Panc1 (cell line): ENCODE measurements around the gene IGF1R. TPM values are rescaled to one million over a fixed set of nuclear protein-coding genes. Genes with fewer than 3 reads are reported as not detected.

Experiments used
- ATAC-seq: fragments of 200-7000 bp; cut with Tn5 transposase; 2 replicates; pipeline ENCODE4 v1.9.1; 2020; ENCODE audit warnings: mild to moderate bottlenecking, moderate library complexity
- BruUV-seq: library from RNA; stranded (reverse); fragments of 400-500 nt; replicated peaks from 2 replicates; lab custom pipeline; 2021; lab: Mats Ljungman, UMichigan
- CTCF ChIA-PET: fragments of 300-600 bp; sonication (Branson Sonifier 250); formaldehyde crosslinking; loops from one replicate; lab custom pipeline; 2022; ENCODE audit warnings: antibody characterized with exemption; lab: Charles Lee
- POLR2A ChIA-PET: fragments of 300-600 bp; sonication (Branson Sonifier 250); formaldehyde crosslinking; loops from one replicate; lab custom pipeline; 2022; ENCODE audit warnings: antibody characterized with exemption; lab: Charles Lee
- DNase-seq: peaks from one replicate; pipeline ENCODE4 v3.0.0-alpha.2; 2010; ENCODE audit warnings: low read depth, low spot score
- H3K27ac ChIP-seq: 2 replicates; pipeline ENCODE4 v1.5.1; 2011; ENCODE audit warnings: mild to moderate bottlenecking, low read length, inconsistent platforms
- H3K27me3 ChIP-seq: fragments of 200-500 bp; sonication (Bioruptor generic); 2 replicates; pipeline ENCODE4 v1.6.0; 2014; ENCODE audit warnings: low read length, inconsistent platforms; ENCODE audit not compliant: control insufficient read depth, insufficient read depth
- H3K36me3 ChIP-seq: fragments of 200-500 bp; sonication (Bioruptor generic); 2 replicates; pipeline ENCODE4 v1.5.1; 2014; ENCODE audit warnings: inconsistent platforms, mild to moderate bottlenecking, low read length, moderate library complexity; ENCODE audit not compliant: control insufficient read depth, insufficient read depth
- H3K4me1 ChIP-seq: 2 replicates; pipeline ENCODE4 v1.5.1; 2011; ENCODE audit warnings: inconsistent platforms, mild to moderate bottlenecking, low read length, moderate library complexity; ENCODE audit not compliant: control insufficient read depth, insufficient read depth
- H3K4me3 ChIP-seq, 2 experiments: 2 replicates each; pipeline ENCODE4 v1.5.1; 2011 to 2012; ENCODE audit warnings: low read depth in 2 of 2, low read length in 2 of 2, mild to moderate bottlenecking in 2 of 2, inconsistent platforms in 1 of 2, moderate library complexity in 1 of 2
- H3K9me3 ChIP-seq: fragments of 200-500 bp; sonication (Bioruptor generic); 2 replicates; pipeline ENCODE4 v1.5.1; 2014; ENCODE audit warnings: low read depth, mild to moderate bottlenecking, inconsistent platforms, low read length, moderate library complexity; ENCODE audit not compliant: control insufficient read depth, insufficient read depth
- CTCF ChIP-seq: fragments of 450-650 bp; IDR thresholded peaks from 2 replicates; pipeline ENCODE4 v1.5.1; 2017; ENCODE audit warnings: mild to moderate bottlenecking
- POLR2AphosphoS5 ChIP-seq: IDR thresholded peaks from 2 replicates; pipeline ENCODE4 v1.6.1; 2012; ENCODE audit warnings: mild to moderate bottlenecking, low read depth, low read length, moderate library complexity
- SIN3A ChIP-seq: IDR thresholded peaks from 2 replicates; pipeline ENCODE4 v1.6.1; 2012; ENCODE audit warnings: low read depth, mild to moderate bottlenecking, low read length, moderate library complexity, borderline replicate concordance; ENCODE audit not compliant: insufficient read depth
- TCF7L2 ChIP-seq: IDR thresholded peaks from 2 replicates; pipeline ENCODE4 v1.6.1; 2011; ENCODE audit warnings: mild to moderate bottlenecking, low read depth, low read length, inconsistent platforms
- in situ Hi-C: cut with HindIII; loops from 2 replicates; pipeline ENCODE4 v1.10.0; 2016; ENCODE audit warnings: low sequenced_read_pairs, low pct_unique_long_range_greater_than_20kb
- intact Hi-C: fragments of 100-400 bp; cut with micrococcal nuclease; formaldehyde crosslinking; loops from one replicate; pipeline ENCODE4 v1.10.0; 2022; ENCODE audit not compliant: unreplicated experiment
- total RNA-seq: library from RNA; stranded (reverse); gene quantifications from one replicate; pipeline ENCODE4 v1.2.1, GENCODE V29; 2021; ENCODE audit not compliant: unreplicated experiment
- TF ChIP-seq, protein P1 (sequence below), 2 experiments: IDR thresholded peaks; 2 replicates each; pipeline ENCODE4 v1.6.1; 2011 to 2012; ENCODE audit warnings: low read depth in 2 of 2, control low read depth in 1 of 2, low read length in 1 of 2, mild to moderate bottlenecking in 1 of 2, moderate library complexity in 1 of 2; ENCODE audit not compliant: insufficient read depth in 1 of 2

Gene IGF1R
- total RNA-seq, 1 experiment from 2014 or later: 77.1 TPM

GRCh38 chr15:98760112-98760826, 111.9 kb downstream of the IGF1R start:
- CTCF ChIA-PET: interaction anchor here (0.6 kb wide), 1 partner anchor 101 kb away, joined by 3 read pairs; no protein-coding TSS in a partner anchor
- no TSS peak for BruUV-seq

GRCh38 chr15:98760975-98761374, 112.6 kb downstream of the IGF1R start:
- intact Hi-C loops (no loop called here), in situ Hi-C loops (no loop called here)
- H3K27me3 ChIP-seq: no peaks in the 10 kb centered on the region
- ChIA-PET POLR2A (interaction anchor here (0.5 kb wide), 1 partner anchor 112 kb away, joined by 3 read pairs; no protein-coding TSS in a partner anchor), CTCF (no interaction called here)
- peaks cover 18% of the 10 kb centered on the region for H3K4me1 ChIP-seq
- ATAC-seq (peak; percentile 26; the same call in 1 of the 2 replicates), DNase-seq (no peak)
- TF ChIP-seq POLR2AphosphoS5: no peak
- TF ChIP-seq, protein P1, sequence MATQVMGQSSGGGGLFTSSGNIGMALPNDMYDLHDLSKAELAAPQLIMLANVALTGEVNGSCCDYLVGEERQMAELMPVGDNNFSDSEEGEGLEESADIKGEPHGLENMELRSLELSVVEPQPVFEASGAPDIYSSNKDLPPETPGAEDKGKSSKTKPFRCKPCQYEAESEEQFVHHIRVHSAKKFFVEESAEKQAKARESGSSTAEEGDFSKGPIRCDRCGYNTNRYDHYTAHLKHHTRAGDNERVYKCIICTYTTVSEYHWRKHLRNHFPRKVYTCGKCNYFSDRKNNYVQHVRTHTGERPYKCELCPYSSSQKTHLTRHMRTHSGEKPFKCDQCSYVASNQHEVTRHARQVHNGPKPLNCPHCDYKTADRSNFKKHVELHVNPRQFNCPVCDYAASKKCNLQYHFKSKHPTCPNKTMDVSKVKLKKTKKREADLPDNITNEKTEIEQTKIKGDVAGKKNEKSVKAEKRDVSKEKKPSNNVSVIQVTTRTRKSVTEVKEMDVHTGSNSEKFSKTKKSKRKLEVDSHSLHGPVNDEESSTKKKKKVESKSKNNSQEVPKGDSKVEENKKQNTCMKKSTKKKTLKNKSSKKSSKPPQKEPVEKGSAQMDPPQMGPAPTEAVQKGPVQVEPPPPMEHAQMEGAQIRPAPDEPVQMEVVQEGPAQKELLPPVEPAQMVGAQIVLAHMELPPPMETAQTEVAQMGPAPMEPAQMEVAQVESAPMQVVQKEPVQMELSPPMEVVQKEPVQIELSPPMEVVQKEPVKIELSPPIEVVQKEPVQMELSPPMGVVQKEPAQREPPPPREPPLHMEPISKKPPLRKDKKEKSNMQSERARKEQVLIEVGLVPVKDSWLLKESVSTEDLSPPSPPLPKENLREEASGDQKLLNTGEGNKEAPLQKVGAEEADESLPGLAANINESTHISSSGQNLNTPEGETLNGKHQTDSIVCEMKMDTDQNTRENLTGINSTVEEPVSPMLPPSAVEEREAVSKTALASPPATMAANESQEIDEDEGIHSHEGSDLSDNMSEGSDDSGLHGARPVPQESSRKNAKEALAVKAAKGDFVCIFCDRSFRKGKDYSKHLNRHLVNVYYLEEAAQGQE (IDR thresholded peaks at IDR 0.05; ENCODE audit: insufficient read depth in 1 of 2, low read depth in 2 of 2, low read length in 1 of 2): no peak
- no peak for TF ChIP-seq SIN3A
- no peak for TF ChIP-seq TCF7L2
- no peak overlapping the region for H3K27ac ChIP-seq
- H3K36me3 ChIP-seq: no peaks in the 10 kb centered on the region
- BruUV-seq: no TSS peak
- H3K4me3 ChIP-seq: no peak overlapping the region
- H3K9me3 ChIP-seq: no peaks in the 10 kb centered on the region

More at GRCh38 chr15:98760112-98760826, 111.9 kb downstream of the IGF1R start:
- Histone ChIP-seq H3K9me3 (no peaks in the 10 kb centered on the region), H3K4me1 (peaks cover 25% of the 10 kb centered on the region), H3K27ac (no peak overlapping the region), H3K27me3 (no peaks in the 10 kb centered on the region), H3K4me3 (no peak overlapping the region), H3K36me3 (no peaks in the 10 kb centered on the region)
- in situ Hi-C loops: no loop called here
- DNase-seq (no peak), ATAC-seq (no peak)
- POLR2A ChIA-PET: interaction anchor here (0.5 kb wide), 1 partner anchor 111 kb away, joined by 3 read pairs; no protein-coding TSS in a partner anchor
- intact Hi-C loops: no loop called here
- no peak for TF ChIP-seq SIN3A
- no peak for TF ChIP-seq POLR2AphosphoS5
- no peak for TF ChIP-seq CTCF
- TF ChIP-seq, protein P1 (IDR thresholded peaks at IDR 0.05; ENCODE audit: insufficient read depth in 1 of 2, low read depth in 2 of 2, low read length in 1 of 2): no peak
- TF ChIP-seq TCF7L2: no peak
